H9 (cell line): ENCODE data around the gene ALG14. TPM values are rescaled to one million over a fixed set of nuclear protein-coding genes. Genes with fewer than 3 reads are reported as not detected.

Source experiments
- DNase-seq: peaks from one replicate; pipeline ENCODE4 v3.0.0-alpha.2; 2017
- H2AFZ ChIP-seq: one replicate; pipeline ENCODE4 v1.6.1; 2013; ENCODE audit warnings: mild to moderate bottlenecking, low read length, control low read depth, moderate library complexity
- H2AK5ac ChIP-seq: 2 replicates; pipeline ENCODE4 v1.6.1; 2013; ENCODE audit warnings: low read length, control low read depth, mixed read lengths; ENCODE audit not compliant: insufficient read length
- H2BK120ac ChIP-seq: one replicate; pipeline ENCODE4 v1.6.1; 2013; ENCODE audit warnings: low read depth, mild to moderate bottlenecking, low read length, control low read depth, inconsistent platforms; ENCODE audit not compliant: poor library complexity, severe bottlenecking
- H2BK12ac ChIP-seq: 2 replicates; pipeline ENCODE4 v1.6.1; 2013; ENCODE audit warnings: low read length, control low read depth, mixed read lengths, low read depth; ENCODE audit not compliant: insufficient read length
- H2BK15ac ChIP-seq: 2 replicates; pipeline ENCODE4 v1.6.1; 2013; ENCODE audit warnings: low read depth, low read length, control low read depth
- H2BK20ac ChIP-seq: one replicate; pipeline ENCODE4 v1.6.1; 2013; ENCODE audit warnings: low read depth, mild to moderate bottlenecking, low read length, control low read depth, inconsistent platforms; ENCODE audit not compliant: poor library complexity, severe bottlenecking
- H2BK5ac ChIP-seq: 2 replicates; pipeline ENCODE4 v1.6.1; 2013; ENCODE audit warnings: low read length, control low read depth, mixed read lengths; ENCODE audit not compliant: insufficient read length
- H3K14ac ChIP-seq: 2 replicates; pipeline ENCODE4 v1.6.1; 2013; ENCODE audit warnings: low read length, control low read depth; ENCODE audit not compliant: insufficient read depth
- H3K18ac ChIP-seq: 2 replicates; pipeline ENCODE4 v1.6.1; 2013; ENCODE audit warnings: low read depth, mild to moderate bottlenecking, mixed read lengths, low read length, control low read depth; ENCODE audit not compliant: insufficient read length
- H3K23ac ChIP-seq: 2 replicates; pipeline ENCODE4 v1.6.1; 2013; ENCODE audit warnings: low read length, control low read depth, mixed read lengths, low read depth; ENCODE audit not compliant: insufficient read length
- H3K23me2 ChIP-seq: 2 replicates; pipeline ENCODE4 v1.6.1; 2013; ENCODE audit warnings: low read depth, mild to moderate bottlenecking, mixed read lengths, low read length, control low read depth; ENCODE audit not compliant: insufficient read length, poor library complexity, severe bottlenecking
- H3K27ac ChIP-seq: 2 replicates; pipeline ENCODE4 v1.5.1; 2013; ENCODE audit warnings: low read length, control low read depth, mixed read lengths, low read depth; ENCODE audit not compliant: insufficient read length
- H3K27me3 ChIP-seq: 2 replicates; pipeline ENCODE4 v1.6.1; 2013; ENCODE audit warnings: low read length, control low read depth, inconsistent platforms; ENCODE audit not compliant: insufficient read depth
- H3K4ac ChIP-seq: 2 replicates; pipeline ENCODE4 v1.6.1; 2013; ENCODE audit warnings: low read depth, mild to moderate bottlenecking, control low read depth, inconsistent platforms, low read length, moderate library complexity
- H3K4me1 ChIP-seq: 2 replicates; pipeline ENCODE4 v1.6.1; 2013; ENCODE audit warnings: low read length, control low read depth, inconsistent platforms; ENCODE audit not compliant: insufficient read depth
- H3K4me2 ChIP-seq: 2 replicates; pipeline ENCODE4 v1.6.1; 2013; ENCODE audit warnings: low read length, control low read depth, mixed read lengths; ENCODE audit not compliant: insufficient read length, insufficient read depth
- H3K56ac ChIP-seq: 2 replicates; pipeline ENCODE4 v1.6.1; 2013; ENCODE audit warnings: low read depth, mild to moderate bottlenecking, mixed read lengths, low read length, control low read depth; ENCODE audit not compliant: insufficient read length
- H3K79me1 ChIP-seq: 2 replicates; pipeline ENCODE4 v1.6.1; 2013; ENCODE audit warnings: low read depth, mild to moderate bottlenecking, moderate library complexity, low read length, control low read depth, inconsistent platforms; ENCODE audit not compliant: insufficient read depth, poor library complexity, severe bottlenecking
- H3K79me2 ChIP-seq: 2 replicates; pipeline ENCODE4 v1.6.1; 2013; ENCODE audit warnings: low read length, control low read depth, inconsistent platforms; ENCODE audit not compliant: insufficient read depth
- H3K9ac ChIP-seq: 2 replicates; pipeline ENCODE4 v1.6.1; 2013; ENCODE audit warnings: low read length, control low read depth, mixed read lengths; ENCODE audit not compliant: insufficient read length; ENCODE audit errors: extremely low read depth
- H3K9me3 ChIP-seq: one replicate; pipeline ENCODE4 v1.6.1; 2013; ENCODE audit warnings: low read depth, low read length, inconsistent platforms; ENCODE audit not compliant: control insufficient read depth
- H3T11ph ChIP-seq: one replicate; pipeline ENCODE4 v1.6.1; 2013; ENCODE audit warnings: mild to moderate bottlenecking, low read length, control low read depth, inconsistent platforms
- H4K20me1 ChIP-seq: one replicate; pipeline ENCODE4 v1.6.1; 2013; ENCODE audit not compliant: control insufficient read depth, insufficient read length, insufficient read depth
- H4K5ac ChIP-seq: 2 replicates; pipeline ENCODE4 v1.6.1; 2013; ENCODE audit warnings: low read depth, mild to moderate bottlenecking, mixed read lengths, low read length, control low read depth; ENCODE audit not compliant: insufficient read length
- H4K8ac ChIP-seq: replicated peaks from 2 replicates; pipeline ENCODE4 v1.6.1; 2013; ENCODE audit warnings: low read length, control low read depth, mixed read lengths, low read depth; ENCODE audit not compliant: insufficient read length
- H4K91ac ChIP-seq: 2 replicates; pipeline ENCODE4 v1.6.1; 2013; ENCODE audit warnings: low read depth, mild to moderate bottlenecking, moderate library complexity, mixed read lengths, low read length, control low read depth; ENCODE audit not compliant: insufficient read length
- H3K27ac Mint-ChIP-seq, 3 experiments: 2 replicates in 2 of 3; 3 replicates in 1 of 3; pipeline ENCODE4 v1.8.0; 2020 to 2021; ENCODE audit warnings: mixed read lengths in 3 of 3, mild to moderate bottlenecking in 1 of 3, moderate library complexity in 1 of 3
- H3K27me3 Mint-ChIP-seq: 2 replicates; pipeline ENCODE4 v1.8.0; 2021; ENCODE audit warnings: low read depth, mild to moderate bottlenecking, moderate library complexity, mixed read lengths
- H3K36me3 Mint-ChIP-seq, 3 experiments: 2 replicates in 2 of 3; 3 replicates in 1 of 3; pipeline ENCODE4 v1.8.0; 2020 to 2021; ENCODE audit warnings: low read depth in 3 of 3, mixed read lengths in 3 of 3; ENCODE audit not compliant: insufficient read depth in 1 of 3
- H3K4me1 Mint-ChIP-seq, 2 experiments: 2 replicates each; pipeline ENCODE4 v1.8.0; 2020; ENCODE audit warnings: mixed read lengths in 2 of 2
- H3K4me3 Mint-ChIP-seq, 2 experiments: 2 replicates in 1 of 2; 3 replicates in 1 of 2; pipeline ENCODE4 v1.8.0; 2020 to 2021; ENCODE audit warnings: mild to moderate bottlenecking in 2 of 2, mixed read lengths in 2 of 2, moderate library complexity in 1 of 2
- H3K9me3 Mint-ChIP-seq, 2 experiments: 2 replicates in 1 of 2; 3 replicates in 1 of 2; pipeline ENCODE4 v1.8.0; 2020; ENCODE audit warnings: mild to moderate bottlenecking in 2 of 2, mixed read lengths in 2 of 2, moderate library complexity in 1 of 2
- WGBS: extraction: QIAGEN DNeasy Blood & Tissue Kit; methylation state at CpG from one replicate; pipeline ENCODE4 v1.1.7; 2013; ENCODE audit warnings: missing lambda C conversion rate, low lambda C conversion rate, mixed read lengths; ENCODE audit not compliant: insufficient read length; ENCODE audit errors: extremely low coverage; 5-methylcytosine and 5-hydroxymethylcytosine counted together
- total RNA-seq: library from RNA; stranded (reverse); gene quantifications from 2 replicates; pipeline ENCODE4 v1.2.1, GENCODE V29; 2021
- TF ChIP-seq, protein P1 (sequence below): fragments of 200-600 bp; sonication (generic); conservative IDR thresholded peaks from 3 replicates; pipeline ENCODE4 v1.8.0; 2021; ENCODE audit warnings: antibody characterized with exemption, mild to moderate bottlenecking

ALG14 gene
- total RNA-seq, 1 experiment from 2014 or later: 2.5 TPM

DNA sequence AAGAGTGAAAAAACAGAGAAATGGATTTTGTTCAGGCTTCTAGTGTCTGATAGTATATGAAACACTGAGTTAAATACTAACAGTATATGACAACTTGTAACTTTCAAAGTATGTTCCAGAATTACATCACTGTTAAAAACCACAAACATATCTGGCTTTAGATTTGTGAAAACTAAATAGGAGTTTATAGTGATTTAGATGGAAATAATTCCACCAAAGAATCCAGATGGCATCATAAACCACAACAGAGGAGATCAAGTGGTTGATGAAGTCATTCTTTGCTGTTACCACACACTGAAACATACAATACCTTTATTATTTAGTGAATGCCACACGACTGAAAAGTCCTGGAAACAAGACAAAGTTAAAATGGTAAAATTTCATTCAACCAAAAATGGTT lies 37.2 kb downstream of the ALG14 start:
- no peak overlapping the region for H3K9ac ChIP-seq
- Mint-ChIP-seq H3K27me3 (no peaks in the 10 kb centered on the region), H3K4me1 (peaks cover 0 to 4% of the 10 kb centered on the region in 2 experiments; a peak in 1 of 4 replicates), H3K36me3 (no peaks in the 10 kb centered on the region), H3K4me3 (no peak overlapping the region), H3K27ac (no peak overlapping the region), H3K9me3 (no peaks in the 10 kb centered on the region)
- no peaks in the 10 kb centered on the region for H3K23me2 ChIP-seq
- no peak overlapping the region for H2BK120ac ChIP-seq
- H3K4me1 ChIP-seq: no peaks in the 10 kb centered on the region
- H2BK5ac ChIP-seq: no peak overlapping the region
- no peak overlapping the region for H3K27ac ChIP-seq
- H2BK20ac ChIP-seq: no peak overlapping the region
- no peak overlapping the region for H2BK15ac ChIP-seq
- no peak overlapping the region for H2AK5ac ChIP-seq
- no peaks in the 10 kb centered on the region for H3K27me3 ChIP-seq
- H3K79me2 ChIP-seq: no peaks in the 10 kb centered on the region
- DNase-seq: no peak
- no peak overlapping the region for H3K18ac ChIP-seq
- no peak overlapping the region for H4K91ac ChIP-seq
- no peak overlapping the region for H3K56ac ChIP-seq
- TF ChIP-seq, protein P1, sequence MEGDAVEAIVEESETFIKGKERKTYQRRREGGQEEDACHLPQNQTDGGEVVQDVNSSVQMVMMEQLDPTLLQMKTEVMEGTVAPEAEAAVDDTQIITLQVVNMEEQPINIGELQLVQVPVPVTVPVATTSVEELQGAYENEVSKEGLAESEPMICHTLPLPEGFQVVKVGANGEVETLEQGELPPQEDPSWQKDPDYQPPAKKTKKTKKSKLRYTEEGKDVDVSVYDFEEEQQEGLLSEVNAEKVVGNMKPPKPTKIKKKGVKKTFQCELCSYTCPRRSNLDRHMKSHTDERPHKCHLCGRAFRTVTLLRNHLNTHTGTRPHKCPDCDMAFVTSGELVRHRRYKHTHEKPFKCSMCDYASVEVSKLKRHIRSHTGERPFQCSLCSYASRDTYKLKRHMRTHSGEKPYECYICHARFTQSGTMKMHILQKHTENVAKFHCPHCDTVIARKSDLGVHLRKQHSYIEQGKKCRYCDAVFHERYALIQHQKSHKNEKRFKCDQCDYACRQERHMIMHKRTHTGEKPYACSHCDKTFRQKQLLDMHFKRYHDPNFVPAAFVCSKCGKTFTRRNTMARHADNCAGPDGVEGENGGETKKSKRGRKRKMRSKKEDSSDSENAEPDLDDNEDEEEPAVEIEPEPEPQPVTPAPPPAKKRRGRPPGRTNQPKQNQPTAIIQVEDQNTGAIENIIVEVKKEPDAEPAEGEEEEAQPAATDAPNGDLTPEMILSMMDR: no peak
- no peaks in the 10 kb centered on the region for H4K20me1 ChIP-seq
- H4K5ac ChIP-seq: no peak overlapping the region
- no peak overlapping the region for H3K23ac ChIP-seq
- H3K4me2 ChIP-seq: no peak overlapping the region
- H4K8ac ChIP-seq: no peak overlapping the region
- H3K9me3 ChIP-seq: no peaks in the 10 kb centered on the region
- no CpG with 5 or more reads among the region's 1 CpG for WGBS
- no peak overlapping the region for H3K4ac ChIP-seq
- no peak overlapping the region for H3K14ac ChIP-seq
- no peak overlapping the region for H2BK12ac ChIP-seq
- no peak overlapping the region for H2AFZ ChIP-seq
- no peaks in the 10 kb centered on the region for H3K79me1 ChIP-seq
- H3T11ph ChIP-seq: no peak overlapping the region
